Stimulated activated CD4-positive, alpha-beta T cell treated with anti-CD3 and anti-CD28 coated beads, Interleukin-2, amount 100 ng/mL, for 4 hours (primary cell): ENCODE measurements around the gene TTC34.
"Not testable (repeated sequence)": the region's sequence is repeated elsewhere in the genome, so short reads cannot be mapped to it uniquely, and the experiment has no call there.

ENCODE experiments used
- DNase-seq: peaks from one replicate; pipeline ENCODE4 v3.0.0-alpha.2; 2020; ENCODE audit warnings: low read depth

TTC34 gene

DNA sequence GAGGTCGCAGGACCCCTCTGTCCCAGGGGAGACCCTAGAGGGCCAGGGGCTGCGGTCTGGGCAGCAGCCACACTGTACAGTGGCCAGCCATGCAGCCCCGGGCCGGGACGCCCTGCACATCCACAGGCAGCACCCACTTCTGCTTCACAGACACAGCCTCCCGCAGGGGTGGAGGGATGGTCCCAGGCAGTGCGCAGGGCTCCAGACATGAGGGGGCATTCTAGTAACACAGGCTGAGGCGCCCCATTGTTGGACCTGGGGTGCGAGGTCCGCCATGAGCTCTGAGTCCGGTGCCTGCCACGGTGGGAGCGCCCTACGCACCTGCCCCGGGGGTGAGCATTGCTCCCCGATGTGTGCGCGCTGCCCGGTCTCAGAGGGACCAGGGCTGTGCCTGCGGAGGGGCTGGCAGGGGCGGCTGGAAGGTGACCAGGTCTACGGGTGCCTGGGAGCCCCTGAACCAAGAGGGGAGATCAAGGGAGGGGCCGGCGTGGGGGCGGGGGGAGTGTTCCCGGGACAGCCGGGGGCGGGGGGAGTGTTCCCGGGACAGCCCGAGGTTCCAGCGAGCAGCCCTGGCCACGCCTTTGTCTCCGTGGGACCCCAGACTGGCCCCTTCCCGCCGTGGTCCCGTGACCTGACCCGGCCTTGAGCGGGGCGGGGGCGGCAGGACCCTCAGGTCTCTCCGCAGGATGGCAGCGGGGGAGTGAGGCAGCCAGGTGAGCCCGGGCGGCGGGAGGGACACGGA is 173.1 kb downstream of the TTC34 start:
- DNase-seq = no peak

DNA sequence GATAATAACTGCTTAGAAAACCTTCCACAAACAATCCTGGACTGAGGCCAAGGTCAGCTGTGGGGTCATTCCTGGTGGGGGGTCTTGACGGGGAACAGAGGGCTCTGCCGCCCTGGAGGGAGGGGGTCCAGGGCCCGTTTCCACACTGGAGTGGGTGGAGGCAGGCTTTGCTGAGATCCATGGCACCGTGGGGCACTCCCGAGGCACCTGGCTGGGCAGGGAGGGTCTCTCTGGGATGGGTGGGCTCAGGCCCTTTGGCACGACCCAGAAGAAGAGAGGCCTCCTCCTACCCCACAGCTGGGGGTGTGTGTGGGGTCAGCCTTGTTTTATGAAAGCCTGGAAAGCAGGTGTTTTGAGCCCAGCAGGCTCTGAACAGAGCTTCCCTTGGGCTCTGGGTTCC is 173.7 kb downstream of the TTC34 start:
- DNase-seq = no peak

DNA sequence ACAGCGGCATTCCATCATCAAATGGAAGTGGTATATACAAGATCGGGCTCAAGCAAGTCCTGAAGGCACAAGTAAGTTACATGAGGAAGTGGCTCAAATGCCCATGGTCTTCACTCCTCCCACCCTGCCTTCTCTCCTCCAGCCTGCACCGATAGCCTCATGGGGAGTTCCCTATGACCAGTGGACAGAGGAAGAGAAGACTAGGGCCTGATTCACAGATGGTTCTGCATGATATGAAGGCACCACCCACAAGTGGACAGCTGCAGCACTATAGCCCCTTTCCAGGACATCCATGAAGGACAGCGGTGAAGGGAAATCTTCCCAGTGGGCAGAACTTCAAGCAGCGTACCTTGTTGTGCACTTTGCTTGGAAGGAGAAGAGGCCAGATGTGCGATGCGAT is 175.7 kb downstream of the TTC34 start:
- not testable (repeated sequence) for DNase-seq

DNA sequence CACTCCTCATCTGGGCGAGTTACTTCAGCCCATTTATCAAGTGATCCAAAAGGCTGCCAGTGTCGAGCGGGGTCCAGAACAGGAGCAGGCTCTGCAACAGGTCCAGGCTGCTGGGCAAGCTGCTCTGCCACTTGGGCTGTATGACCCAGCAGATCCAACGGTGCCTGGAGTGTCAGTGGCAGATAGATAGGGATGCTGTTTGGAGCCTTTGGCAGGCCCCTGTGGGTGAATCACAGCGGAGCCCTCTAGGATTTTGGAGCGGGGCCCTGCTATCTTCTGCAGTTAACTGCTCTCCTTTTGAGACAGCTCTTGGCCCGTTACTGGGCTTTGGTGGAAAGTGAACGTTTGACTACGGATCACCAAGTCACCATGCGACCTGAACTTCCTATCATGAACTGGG is 176.2 kb downstream of the TTC34 start:
- no peak for DNase-seq

DNA sequence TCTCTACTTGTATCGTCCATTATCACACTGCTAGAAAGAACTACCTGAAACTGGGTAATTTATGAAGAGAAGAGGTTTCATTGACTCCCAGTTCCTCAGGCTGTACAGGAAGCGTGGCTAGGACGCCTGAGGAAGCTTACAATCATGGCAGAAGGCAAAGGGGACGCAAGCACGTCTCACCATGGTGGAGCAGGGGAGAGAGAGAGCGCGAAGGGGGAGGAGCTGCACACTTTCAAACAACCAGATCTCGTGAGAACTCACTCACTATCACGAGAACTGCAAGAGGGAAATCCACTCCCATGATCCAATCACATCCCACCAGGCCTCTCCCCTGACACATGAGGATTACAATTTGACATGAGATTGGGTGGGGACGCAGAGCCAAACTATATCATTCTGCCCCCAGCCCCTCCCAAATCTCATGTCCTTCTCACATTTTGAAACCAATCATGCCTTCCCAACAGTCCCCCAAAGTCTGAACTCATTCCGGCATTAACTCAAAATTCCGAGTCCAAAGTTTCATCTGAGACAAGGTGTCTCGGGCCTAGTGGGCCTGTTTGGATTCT is 176.7 kb downstream of the TTC34 start:
- DNase-seq = no peak

DNA sequence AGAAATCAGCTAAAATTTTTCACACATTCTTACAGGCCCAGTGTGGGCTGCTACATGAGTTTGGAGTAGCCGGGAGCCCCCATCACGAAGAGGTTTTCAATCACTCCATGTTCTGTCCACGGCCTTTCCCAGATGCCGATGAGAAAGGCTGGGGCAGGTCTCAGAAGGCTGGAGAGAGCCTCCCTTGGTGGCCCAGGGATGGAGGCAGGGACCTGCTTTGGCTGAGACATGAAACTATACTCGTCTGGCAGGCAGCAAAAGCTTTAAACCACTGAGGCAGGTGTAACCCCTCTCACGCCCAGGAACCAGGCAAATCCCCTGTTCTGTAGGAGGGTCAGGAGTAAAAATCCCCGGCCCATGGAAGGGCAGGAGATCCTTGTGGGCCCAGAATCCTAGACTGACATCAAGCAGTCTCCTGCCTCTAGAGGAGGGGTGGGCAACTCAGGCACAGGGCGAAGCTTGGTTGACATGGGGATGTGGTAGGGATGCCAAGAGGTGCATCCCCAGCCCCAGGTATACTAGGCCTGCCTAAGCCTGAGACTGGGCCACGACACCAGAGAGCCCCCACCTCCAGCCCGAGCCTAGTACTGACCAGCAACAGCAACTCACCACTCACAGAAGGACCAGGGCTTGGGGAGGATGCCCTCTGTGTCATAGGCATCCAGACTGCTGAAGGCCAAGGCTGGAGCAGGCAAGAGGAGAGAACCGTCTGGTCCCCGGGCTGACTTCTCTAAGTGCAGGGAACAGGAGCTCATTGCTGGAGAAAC is 177.7 kb downstream of the TTC34 start:
- DNase-seq = no peak

DNA sequence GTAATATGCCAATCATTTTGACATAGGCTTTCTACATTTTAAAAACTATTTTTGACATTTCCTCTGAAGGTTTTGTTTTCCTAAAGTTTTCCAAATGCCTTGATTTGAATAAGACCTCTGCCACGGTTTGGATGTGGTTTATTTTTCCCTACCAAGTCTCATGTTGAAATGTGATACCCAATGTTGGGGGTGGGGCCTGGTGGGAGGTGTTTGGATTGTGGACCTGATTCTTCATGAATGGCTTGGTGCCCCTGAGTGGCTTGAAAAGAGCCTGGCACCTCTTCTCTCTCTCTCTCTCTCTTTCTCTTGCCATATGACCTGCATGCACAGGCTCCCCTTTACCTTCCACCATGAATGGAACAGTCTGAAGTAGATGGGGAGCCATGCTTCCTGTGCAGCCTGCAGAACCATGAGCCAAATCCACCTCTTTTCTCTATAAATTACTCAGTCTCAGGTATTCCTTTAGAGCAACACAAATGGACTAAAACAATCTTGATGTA is 183.5 kb downstream of the TTC34 start:
- DNase-seq = no peak

DNA sequence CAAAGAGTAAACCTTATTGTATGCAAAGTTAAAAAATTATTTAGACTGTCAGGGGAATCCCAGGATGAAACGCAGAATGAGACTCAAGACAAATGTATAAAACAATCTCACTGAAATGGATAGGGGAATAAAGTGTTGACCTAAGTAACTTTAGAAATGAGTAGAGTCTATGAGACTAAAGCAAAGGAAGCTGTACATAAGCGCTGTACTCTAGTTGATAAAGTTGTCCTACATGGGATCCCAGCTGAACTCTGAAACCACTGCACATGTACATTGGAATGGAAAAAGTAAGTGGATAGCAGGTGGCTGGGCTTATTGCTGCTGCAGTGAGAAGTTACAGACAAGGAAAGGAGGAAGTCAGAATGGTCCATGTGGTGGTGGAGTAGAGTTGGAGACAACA is 187.3 kb downstream of the TTC34 start:
- DNase-seq = no peak

DNA sequence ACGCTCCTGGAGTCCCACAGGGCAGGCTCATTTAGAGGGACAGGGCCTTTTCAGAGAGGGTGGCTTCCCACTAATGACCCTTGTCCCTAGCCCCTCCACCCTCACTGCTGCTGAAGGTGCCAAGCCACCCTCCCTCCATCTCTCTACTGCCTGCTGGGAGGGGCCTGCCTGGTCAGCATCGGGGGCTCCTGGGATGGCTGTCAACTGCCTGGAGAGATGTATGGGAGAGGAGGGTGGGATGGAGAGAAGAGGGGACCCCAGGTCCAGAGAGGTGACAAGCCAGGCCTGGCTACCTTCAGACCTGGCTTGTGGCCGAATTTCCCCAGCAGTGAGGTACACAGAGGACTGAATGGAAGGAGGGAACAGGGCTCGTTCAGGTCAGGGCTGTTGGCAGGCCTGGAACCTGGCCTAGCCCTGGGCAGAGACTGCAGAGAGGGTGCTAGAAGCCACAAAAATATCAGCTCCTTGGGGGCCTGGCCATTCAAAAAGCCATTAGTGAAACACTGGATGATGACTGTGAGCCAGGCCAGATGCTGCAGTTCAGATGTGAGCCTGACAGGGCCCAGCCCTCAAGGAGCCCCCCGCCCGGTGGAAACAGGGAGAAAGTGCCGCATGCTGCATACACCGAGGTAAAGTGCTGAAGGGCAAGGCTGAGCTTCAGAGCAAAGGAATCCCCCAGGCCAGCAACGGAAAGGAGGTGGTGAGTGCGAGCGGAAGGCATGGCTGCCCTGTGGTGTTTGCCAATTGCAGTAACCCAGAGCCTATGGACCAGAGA is 188.7 kb downstream of the TTC34 start:
- DNase-seq = no peak

DNA sequence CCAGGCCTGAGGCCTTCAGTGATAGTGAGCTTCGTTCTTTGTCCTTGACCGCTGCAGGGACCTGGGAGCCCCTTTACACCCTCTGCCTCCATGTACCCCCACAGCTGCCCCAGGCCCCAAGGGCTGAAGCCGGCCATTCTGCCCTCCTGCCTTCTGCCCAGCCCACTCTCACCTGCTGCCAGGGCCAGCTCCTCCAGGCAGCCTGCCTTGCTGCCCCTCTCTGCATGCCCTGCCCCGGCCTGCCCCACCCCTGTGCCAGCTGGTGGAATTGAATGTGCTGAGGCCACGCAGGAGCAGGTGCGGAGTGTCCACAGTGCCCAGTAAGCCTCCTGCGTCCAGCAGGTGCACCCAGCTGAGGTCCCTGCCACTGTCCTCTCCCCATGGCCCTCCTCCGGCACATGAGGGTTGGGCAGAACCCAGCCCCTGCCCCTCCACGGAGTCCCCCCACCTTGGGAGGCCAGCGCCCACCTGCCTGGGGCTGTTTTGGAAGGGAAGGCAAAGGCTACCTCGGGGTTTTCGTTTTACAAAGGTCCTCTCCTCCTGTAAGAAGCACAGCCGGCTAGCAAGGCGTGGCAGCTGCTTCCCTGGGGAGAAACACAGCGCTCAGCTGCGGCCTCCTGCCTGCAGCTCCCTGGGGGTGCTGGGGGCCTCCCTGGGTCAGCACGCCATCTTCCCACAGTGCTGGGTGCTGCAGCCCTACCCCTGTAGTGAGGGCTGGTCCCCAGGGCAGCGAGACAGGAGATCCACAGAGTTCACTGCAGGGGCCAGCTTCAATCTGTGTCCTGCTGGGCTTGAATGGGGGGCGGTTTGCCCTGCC is 189.7 kb downstream of the TTC34 start:
- no peak for DNase-seq

DNA sequence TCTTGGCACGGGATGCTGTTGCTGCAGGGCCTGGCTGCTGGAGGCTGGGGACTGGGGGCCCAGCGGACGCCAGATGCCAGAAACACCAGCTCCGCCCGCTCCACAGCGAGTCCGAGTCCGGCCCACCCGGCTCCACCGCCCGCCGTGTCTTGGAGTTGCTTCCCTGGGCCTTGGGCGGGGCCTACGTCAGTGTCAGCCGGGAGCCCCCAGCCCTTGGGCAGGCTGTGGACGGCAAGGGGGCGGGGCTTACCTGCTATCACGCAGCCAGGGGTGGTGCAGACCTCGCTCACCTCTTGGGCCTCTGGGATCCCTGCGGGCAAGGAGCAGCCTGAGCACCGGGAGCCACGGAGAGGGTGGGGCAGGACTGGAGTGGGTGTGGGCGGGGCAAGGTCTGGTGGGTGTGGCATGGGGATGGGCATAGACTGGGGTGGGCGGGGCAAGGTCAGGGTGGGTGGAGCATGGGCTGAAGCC is 190.4 kb downstream of the TTC34 start:
- DNase-seq = no peak

DNA sequence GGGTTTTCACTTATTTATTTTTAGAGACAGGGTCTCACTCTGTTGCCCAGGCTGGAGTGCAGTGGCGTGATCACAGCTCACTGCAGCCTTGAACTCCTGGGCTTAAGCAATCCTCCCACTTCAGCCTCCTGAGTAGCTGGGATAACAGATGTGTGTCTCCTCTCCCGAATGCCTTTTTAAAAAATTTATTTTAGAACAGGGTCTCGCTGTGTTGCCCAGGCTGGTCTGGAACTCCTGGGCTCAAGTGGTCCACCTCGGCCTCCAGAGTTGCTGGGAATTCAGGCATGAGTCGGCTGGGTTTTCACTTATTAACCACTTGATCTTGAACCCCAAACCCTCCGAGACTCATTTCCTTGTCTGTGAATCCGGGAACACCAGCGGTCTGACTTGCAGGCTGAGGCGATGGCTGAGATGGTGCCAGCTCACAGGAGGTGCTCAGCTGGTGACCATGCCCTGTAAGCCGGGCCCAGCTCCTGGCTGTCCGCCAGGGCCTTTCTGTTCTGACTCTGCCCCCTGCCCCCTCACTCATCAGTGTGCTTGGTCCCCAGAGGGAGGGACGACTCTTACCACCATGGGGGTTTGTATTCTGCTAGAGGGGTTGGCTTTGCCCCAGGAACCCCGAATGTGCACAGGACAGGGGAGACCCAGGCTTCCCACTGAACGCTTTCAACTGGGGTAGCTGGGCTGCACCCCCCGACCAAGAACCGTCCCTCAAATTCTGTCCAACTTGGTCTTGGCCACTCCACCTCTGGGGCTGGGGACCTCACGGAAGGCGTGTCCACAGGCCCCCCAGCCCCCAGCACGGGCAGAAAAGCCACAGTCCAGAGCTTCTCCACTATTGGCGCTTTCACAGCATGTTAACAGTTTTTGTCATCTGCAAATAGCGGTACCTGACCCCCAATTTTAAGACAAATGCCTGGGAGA is 191.2 kb downstream of the TTC34 start:
- DNase-seq = no peak

DNA sequence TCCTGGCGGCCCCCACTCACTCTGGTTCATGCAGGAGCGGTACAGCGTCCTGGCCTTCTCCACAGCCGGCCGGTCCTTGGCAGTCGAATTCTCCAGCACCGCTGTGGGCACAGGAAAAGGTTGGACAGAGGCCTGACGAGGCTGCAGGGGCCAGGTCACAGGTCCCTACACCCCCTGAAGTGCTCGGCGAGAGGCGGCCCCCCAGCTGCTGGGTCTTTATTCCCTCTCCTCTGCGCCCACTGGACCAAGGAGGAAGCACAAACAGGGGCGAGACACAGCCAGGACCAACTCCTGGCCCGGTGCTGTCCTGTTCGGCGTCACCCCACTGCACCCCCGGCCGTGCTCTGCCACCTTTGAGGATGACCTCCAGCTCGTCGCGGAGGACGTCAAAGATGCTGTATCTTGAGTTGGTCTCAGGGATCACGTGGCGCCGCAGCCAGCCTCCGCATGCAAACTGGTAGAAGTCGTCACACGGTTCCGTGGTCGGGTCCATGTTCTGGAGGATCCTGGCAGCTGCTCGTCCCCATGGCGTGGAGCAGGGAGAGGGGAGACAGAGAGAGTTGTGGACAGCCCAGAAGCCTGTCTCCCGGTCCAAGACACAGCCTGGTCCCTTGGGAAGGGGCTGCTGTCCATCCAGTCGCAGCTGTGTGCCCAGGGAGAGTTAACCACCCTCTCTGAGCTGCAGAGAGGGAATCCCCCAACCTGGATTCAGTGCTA is 192.0 kb downstream of the TTC34 start:
- no peak for DNase-seq

DNA sequence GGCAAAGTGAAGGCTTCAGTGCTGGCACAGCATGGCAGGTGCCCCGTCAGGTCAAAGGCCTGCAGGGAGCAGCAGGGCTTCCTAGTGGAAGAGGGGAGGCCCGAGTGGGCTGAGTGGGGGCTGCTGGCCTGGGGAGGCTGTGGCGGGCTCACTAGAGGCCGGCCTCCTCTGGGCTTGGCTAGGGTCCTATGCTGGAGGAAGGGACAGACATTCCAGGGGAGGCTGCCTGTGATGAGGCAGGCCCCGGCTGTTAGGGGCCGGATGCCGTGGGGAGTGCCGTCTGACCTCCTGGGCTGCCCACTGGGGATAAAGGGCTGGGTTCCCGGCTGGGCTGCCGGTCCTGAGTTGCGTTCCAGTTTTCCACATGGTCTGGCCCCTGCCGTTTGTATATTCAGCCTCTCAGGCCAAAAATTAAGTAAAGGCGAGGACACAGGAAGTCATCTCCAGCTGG is 193.8 kb downstream of the TTC34 start:
- DNase-seq = no peak

DNA sequence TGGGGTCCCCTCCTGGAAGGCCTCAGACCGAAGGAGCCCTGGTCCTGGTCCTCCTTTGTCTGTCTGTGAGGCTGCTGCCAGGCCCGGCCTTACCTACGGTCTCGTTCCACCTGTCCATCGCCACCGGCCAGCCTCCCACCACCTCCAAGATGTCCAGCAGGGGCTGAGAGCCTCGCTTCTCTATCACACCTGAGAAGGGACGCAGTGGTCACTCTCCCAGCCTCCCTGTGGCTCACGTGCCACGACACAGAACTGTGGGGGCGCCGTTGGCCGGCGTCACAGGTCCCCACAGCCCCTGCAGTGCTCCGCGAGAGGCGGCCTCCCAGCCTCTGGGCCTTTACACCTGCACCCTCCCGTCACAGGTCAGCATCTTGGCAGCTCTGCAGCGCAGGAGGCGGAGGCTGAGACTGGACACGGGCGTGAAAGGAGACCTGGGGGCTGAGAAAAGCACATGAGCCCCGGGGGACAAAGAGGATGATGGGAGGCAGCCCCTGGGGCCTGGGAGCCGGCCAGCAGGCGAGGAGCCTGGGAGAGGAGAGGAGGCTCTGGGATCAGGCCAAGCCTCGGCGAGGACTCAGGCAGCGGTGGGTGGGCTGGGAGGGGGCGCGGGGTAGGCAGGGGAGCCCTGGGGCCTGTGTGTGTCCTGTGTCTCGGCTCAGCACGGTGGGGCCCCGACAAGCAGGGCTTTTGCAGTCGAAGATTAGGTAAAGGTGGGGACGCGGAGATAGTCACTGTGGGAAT is 194.4 kb downstream of the TTC34 start:
- DNase-seq = no peak

DNA sequence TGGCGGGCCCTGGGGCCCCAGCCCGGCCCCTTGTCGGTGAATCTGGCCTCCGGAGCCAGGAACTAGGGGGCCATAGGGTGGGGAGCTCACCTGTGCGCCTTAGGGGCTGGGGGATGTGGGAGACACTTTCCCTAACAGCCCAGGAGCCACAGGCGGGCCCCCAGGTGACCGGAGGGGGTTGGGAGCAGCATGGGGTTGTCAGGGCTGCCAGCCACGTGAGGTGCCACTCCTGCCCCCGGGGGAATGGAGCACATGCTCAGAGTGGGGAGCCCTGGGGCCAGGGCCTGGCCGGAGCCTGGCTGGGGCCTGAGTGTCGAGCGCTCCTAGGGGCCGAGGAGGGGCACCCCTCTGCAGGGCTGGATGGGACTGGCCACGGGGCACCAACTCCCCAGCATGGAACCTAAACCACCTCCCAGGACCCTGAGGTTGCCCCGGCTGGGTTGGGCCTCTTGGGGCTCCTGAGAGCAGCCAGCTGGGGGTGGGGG is 195.1 kb downstream of the TTC34 start:
- DNase-seq = no peak

DNA sequence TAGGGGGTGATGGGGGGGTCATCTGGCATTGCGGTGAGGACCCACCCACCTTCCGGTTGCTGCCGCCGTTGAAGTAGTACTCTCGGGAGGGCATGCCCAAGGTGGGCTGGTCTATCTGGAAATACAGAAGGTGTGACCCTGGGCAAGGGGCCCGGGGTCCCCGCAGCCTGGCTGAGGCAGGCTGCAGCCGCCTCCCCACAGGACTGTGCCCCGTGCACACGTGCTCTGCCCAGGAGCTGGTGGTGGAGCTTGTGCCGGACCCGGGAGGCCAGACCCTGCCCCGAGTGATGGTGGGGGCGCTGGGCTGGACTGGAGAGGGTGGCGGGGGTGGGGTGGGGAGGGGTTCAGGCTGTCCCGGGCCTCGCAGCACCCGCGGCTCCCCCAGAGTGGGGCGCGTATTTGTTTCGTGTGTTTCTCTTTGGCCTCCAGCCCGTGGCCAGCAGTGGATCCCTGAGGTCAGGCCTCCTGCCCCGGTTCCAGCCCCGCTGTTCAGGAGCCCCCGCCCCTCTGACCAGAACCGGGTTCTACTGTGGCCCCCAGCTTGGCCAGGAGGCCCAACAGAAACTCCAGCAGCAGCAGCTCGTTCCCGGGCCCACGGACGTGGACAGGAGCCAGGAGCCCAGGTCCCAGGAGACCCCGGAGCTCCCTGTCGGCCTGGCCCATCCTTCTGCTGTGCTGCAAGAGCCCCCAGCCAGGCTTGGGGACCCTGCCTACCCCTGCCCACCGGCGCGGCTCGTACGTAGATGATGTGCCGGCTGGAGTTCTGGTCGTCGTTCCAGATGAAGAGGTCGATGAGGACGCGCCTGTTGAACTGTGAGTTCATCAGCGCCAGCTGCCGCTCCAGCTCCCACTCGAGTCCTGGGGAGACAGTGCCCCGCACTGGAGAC is 195.7 kb downstream of the TTC34 start:
- DNase-seq = no peak
